ENCODE results near the gene RND1.
"Not testable (repeated sequence)": the region's sequence is repeated elsewhere in the genome, so short reads cannot be mapped to it uniquely, and the experiment has no call there.

The RND1 gene

DNA sequence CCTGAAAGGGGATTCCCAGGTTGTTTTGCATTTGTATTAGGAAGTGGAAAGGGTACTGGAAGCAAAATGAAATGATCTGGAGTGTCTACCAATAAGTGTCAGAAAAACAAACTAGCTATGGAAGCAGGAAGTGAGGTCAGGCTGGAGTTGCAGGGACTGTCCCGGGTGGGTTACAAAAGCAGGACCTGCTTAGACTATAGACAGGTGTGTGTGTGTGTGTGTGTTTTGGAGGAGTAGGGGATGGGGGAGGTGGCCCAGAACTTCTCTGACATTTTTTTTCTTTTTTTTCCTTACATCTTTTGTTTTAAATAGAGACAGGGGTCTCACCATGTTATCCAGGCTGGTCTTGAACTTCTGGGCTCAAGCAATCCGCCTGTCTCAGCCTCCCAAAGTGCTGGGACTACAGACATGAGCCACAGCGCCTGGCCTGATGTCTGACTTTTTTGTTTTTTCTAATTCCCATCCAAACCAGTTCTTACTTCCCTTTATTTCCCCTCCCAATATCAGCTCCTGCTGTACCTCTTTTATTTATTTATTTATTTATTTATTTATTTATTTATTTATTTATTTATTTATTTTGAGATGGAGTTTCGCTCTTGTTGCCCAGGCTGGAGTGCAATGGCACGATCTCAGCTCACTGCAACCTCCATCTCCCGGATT is 512 bp upstream of the RND1 start:
- no peak for DNase-seq

- DNase-seq: no peak
Observed at GRCh38 chr12:48863291-48863690, 2.4 kb downstream of the RND1 start.

- DNase-seq: no peak
Observed at GRCh38 chr12:48862760-48863159, 2.9 kb downstream of the RND1 start.

GRCh38 chr12:48861111-48861510 is 4.6 kb downstream of the RND1 start:
- DNase-seq: no peak

- DNase-seq: not testable (repeated sequence)
Observed at GRCh38 chr12:48860236-48860635, 5.4 kb downstream of the RND1 start.

DNA sequence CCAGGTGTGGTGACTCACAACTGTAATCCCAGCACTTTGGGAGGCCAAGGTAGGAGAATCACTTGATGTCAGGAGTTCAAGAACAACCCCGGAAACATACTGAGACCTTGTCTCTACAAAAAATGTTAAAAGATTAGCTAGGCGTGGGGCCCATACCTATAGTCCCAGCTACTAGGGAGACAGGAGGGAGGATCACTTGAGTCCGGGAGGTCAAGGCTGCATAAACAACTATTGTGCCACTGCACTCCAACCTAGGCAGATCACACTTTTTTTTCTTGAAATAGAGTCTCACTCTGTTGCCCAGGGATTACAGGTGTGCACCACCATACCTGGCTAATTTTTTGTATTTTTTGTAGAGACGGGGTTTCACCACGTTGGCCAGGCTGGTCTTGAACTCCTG is 6.1 kb downstream of the RND1 start:
- DNase-seq: no peak

DNA sequence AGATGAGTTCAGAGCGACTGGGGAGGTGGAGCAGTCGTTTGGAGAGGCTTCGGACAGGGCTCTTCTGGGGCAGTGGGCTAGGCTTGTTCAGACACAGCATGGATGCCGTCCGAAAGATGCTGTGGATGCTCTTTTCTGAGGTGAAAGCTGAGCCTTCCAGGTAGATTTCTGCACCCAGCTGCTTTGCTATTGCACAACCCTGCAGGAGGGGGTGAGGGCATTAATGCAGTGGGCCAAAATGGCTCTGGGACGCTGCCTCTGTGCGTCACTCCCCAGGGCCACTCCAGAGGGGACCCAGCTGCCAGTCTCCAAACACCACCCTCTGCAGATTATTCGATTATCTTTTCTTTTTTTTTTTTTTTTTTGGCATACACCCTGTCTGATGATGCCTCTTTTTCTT is 7.6 kb downstream of the RND1 start:
- peak; percentile 36 for DNase-seq

- peak; percentile 17 for DNase-seq
Observed at GRCh38 chr12:48857278-48857994, 8.2 kb downstream of the RND1 start.

DNA sequence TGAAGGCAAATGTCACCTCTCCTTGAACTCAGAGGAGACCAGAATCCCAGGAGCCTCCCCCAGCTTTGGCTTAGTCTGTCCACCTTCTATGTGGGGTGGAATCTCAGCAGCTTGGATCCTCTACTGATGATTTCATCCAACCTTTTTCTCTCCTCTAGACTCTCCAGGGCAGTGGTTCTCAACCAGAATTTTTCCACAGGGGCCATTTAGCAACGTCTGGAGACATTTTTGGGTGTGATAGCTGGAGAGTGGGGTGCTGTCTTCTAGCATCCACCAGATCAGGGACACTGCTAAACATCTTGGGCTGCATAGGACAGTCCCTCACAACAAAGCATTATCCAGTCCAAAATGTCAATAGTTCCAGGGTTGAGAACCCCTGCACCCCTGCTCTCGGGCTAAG is 9.3 kb downstream of the RND1 start:
- DNase-seq: no peak

- DNase-seq: not testable (repeated sequence)
Observed at GRCh38 chr12:48854932-48855331, 10.7 kb downstream of the RND1 start.

DNA sequence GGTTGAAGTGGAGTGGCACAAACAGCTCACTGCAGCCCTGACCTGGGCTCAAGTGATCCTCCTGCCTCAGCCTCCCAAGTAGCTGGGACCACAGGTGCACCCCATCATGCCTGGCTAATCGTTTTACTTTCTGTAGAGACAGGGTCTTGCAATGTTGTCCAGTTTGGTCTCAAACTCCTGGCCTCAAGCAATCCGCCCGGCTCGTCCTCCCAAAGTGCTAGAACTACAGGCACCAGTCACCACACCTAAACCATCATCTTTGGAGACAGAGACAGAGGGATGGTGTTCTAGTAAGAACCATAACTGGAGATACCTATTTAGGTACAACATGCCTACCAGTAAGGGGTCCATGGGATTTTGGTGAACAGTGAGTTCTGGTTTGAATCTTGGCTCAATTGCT is 11.2 kb downstream of the RND1 start:
- DNase-seq: no peak

- DNase-seq: peak; percentile 67
Observed at GRCh38 chr12:48852734-48853688, 12.7 kb downstream of the RND1 start.

- DNase-seq: peak; percentile 96
Observed at GRCh38 chr12:48851883-48852733, 13.6 kb downstream of the RND1 start, which contains the start of gene DDX23. Gene DDX23 (minus strand): TSS chr12:48852163. CDS start chr12:48845782, 6,381 bp downstream.

- not testable (repeated sequence) for DNase-seq
Observed at GRCh38 chr12:48842021-48842420, 23.6 kb downstream of the RND1 start.

DNA sequence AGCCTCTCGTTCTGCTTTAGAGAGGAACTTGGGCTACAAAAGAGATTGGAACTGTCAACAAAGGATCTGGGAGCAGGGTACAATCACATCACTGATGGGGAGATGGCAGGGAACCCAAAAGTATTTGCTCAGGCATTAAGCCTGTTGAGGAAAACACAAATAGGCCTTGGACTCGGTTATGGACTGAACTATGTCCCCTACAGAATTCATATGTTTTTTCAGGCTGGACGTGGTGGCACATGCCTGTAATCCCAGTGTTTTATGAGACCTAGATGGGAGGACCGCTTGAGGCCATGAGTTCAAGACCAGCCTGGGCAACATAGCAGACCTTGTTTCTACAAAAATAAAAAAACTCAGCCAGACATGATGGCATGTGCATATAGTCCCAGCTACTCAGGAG is 27.6 kb downstream of the RND1 start:
- no peak for DNase-seq

DNA sequence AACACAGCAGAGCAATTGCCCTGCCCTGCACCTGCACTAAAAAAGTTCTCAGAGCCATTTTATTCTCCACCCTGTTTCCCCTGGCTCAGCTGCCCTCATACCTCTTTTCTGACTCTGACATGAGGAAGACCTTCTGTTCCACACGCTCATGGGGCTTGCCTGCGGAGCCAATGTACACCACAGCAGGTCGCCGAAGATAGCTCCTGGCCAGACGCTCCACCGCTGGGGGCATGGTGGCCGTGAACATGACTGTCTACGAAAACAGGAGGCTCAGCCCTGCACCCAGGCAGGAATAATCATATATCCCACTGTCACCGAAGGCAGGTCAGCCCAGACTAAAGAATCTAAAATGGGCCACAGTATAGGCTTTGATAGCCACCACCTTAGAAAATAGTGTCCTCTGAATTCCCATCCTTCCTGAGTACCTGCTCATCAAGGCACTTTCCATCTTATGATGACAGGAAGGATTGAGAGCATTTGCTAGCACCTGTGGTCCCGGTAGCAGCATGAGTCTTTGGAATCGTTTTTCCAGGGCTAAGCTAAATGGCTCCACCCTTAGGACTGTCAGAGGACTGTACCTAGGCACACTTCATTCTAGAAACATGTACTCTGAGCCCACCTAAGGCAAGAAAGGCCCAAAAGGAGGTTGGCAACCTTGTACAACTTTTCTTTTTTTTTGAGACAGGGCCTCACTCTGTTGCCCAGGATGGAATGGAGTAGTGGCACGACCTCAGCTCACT is 33.2 kb downstream of the RND1 start:
- no peak for DNase-seq

GRCh38 chr12:48831257-48831656 is 34.4 kb downstream of the RND1 start:
- no peak for DNase-seq

DNA sequence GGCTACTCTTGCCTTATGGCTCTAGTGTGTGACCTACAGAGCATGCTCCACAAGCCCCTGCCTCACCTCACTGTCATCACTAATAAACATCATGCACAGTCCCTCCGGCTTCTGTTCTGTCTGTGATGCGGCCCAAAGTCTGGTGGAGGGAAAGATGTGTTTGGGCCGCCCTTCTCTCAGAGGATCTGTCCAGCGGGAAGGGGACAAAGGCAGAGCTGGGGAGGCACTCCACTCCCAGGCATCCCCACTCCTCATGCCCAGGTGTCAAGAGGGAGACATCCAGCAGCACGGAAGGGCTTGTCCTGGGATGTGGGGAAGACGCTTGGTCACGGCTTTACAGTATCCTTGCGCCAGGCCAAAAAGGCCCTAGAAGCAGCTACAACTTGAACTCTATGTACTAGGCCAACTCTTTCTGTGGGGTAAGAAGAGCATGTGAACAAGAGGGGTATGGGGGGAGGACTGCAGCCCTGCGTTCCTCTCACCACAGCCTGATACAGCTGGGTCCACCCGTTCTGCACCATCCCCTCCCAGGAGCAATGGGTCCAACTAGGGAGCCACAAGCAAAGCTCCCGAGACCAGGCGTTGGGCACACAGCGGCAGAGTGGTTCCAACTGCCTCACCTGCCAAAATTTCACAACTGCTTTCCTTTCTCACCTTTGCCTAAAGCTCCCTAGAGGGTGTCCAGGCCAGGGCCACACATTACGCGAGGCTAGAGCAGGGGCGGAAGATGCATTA is 36.7 kb downstream of the RND1 start:
- no peak for DNase-seq

DNA sequence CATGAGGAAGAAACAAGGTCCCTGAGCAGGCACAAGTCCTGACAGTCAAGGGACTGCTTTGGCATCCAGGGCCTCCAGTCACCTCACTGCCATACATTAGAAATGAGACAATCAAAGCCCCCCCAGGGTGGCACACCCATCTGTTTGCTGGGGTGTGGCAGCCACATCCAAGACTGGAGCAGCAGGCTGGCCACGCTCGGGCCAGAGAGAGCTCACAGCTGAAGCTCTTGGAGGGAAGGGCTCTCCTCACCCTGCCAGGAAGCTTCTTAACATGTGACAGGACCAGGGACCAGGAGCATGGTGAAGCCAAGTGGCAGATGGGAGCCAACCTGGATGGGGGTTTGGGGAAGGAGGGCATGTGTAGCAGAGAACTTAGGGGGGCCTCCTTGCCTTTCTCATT is 37.4 kb downstream of the RND1 start:
- DNase-seq: no peak

DNA sequence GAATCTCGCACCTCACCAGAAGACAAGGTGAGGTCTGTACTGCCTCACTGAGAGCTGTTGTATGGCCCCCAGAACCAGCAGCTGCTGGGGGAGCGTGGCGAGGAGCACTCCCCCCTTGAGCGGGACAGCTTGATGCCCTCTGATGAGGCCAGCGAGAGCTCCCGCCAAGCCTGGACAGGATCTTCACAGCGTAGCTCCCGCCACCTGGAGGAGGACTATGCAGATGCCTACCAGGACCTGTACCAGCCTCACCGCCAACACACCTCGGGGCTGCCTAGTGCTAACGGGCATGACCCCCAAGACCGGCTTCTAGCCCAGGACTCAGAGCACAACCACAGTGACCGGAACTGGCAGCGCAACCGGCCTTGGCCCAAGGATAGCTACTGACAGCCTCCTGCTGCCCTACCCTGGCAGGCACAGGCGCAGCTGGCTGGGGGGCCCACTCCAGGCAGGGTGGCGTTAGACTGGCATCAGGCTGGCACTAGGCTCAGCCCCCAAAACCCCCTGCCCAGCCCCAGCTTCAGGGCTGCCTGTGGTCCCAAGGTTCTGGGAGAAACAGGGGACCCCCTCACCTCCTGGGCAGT is 38.1 kb downstream of the RND1 start:
- no peak for DNase-seq

GRCh38 chr12:48827026-48827425 is 38.6 kb downstream of the RND1 start:
- DNase-seq: no peak

Data from NCI-H2171 (cell line).